HEK293T (cell line): ENCODE data around the gene ADAMTS12.
A peak's percentile ranks its signal among the peaks of the same experiment; 100 is the strongest.

ENCODE experiments used
- CTCF ChIA-PET: fragments of 350-600 bp; formaldehyde crosslinking; extraction: SDS; loops from one replicate; lab custom pipeline; 2021; ENCODE audit warnings: antibody characterized with exemption, inconsistent platforms; lab: Yijun Ruan, JAX
- POLR2A ChIA-PET: fragments of 350-600 bp; formaldehyde crosslinking; extraction: SDS; loops from one replicate; lab custom pipeline; 2020; ENCODE audit warnings: antibody characterized with exemption, inconsistent platforms; lab: Yijun Ruan, JAX
- DNase-seq: peaks from one replicate; pipeline ENCODE4 v3.0.0; 2012; ENCODE audit warnings: mixed read lengths; ENCODE audit errors: extremely low spot score
- ARNT ChIP-seq: fragments of 450-650 bp; IDR thresholded peaks from 2 replicates; pipeline ENCODE4 v1.6.1; 2017; ENCODE audit warnings: mild to moderate bottlenecking
- BHLHE40 ChIP-seq: fragments of 450-650 bp; IDR thresholded peaks from 2 replicates; pipeline ENCODE4 v1.6.1; 2016; ENCODE audit warnings: mild to moderate bottlenecking, moderate library complexity, borderline replicate concordance
- CTBP1 ChIP-seq: fragments of 450-650 bp; IDR thresholded peaks from 2 replicates; pipeline ENCODE4 v1.6.1; 2016; ENCODE audit warnings: borderline replicate concordance
- ELF4 ChIP-seq: fragments of 450-650 bp; IDR thresholded peaks from 2 replicates; pipeline ENCODE4 v1.6.1; 2017; ENCODE audit warnings: antibody characterized with exemption
- FOXA1 ChIP-seq: fragments of 450-650 bp; IDR thresholded peaks from 2 replicates; pipeline ENCODE4 v1.6.1; 2016; ENCODE audit warnings: mild to moderate bottlenecking
- FOXK2 ChIP-seq: fragments of 450-650 bp; IDR thresholded peaks from 2 replicates; pipeline ENCODE4 v1.6.1; 2016; ENCODE audit warnings: mild to moderate bottlenecking
- FOXM1 ChIP-seq: fragments of 450-650 bp; IDR thresholded peaks from 2 replicates; pipeline ENCODE4 v1.6.1; 2017; ENCODE audit warnings: mild to moderate bottlenecking, borderline replicate concordance
- HDGF ChIP-seq: fragments of 450-650 bp; IDR thresholded peaks from 2 replicates; pipeline ENCODE4 v1.6.1; 2017; ENCODE audit warnings: antibody characterized with exemption, borderline replicate concordance
- L3MBTL2 ChIP-seq: fragments of 450-650 bp; conservative IDR thresholded peaks from 2 replicates; pipeline ENCODE4 v1.6.1; 2016; ENCODE audit warnings: mild to moderate bottlenecking
- LEF1 ChIP-seq: fragments of 450-650 bp; IDR thresholded peaks from 2 replicates; pipeline ENCODE4 v1.6.1; 2017; ENCODE audit warnings: mild to moderate bottlenecking, borderline replicate concordance
- NFRKB ChIP-seq: fragments of 450-650 bp; IDR thresholded peaks from 2 replicates; pipeline ENCODE4 v1.6.1; 2016; ENCODE audit warnings: mild to moderate bottlenecking, moderate library complexity
- SP1 ChIP-seq: fragments of 450-650 bp; IDR thresholded peaks from 2 replicates; pipeline ENCODE4 v1.6.1; 2017
- SUZ12 ChIP-seq: fragments of 450-650 bp; IDR thresholded peaks from 2 replicates; pipeline ENCODE4 v1.6.1; 2016; ENCODE audit warnings: mild to moderate bottlenecking
- TARDBP ChIP-seq: fragments of 450-650 bp; IDR thresholded peaks from 2 replicates; pipeline ENCODE4 v1.6.1; 2016
- ZNF384 ChIP-seq: fragments of 450-650 bp; IDR thresholded peaks from 2 replicates; pipeline ENCODE4 v1.6.1; 2016
- TF ChIP-seq, protein P1 (sequence below): fragments of 450-650 bp; IDR thresholded peaks from 2 replicates; pipeline ENCODE4 v1.6.1; 2016

The ADAMTS12 gene

DNA sequence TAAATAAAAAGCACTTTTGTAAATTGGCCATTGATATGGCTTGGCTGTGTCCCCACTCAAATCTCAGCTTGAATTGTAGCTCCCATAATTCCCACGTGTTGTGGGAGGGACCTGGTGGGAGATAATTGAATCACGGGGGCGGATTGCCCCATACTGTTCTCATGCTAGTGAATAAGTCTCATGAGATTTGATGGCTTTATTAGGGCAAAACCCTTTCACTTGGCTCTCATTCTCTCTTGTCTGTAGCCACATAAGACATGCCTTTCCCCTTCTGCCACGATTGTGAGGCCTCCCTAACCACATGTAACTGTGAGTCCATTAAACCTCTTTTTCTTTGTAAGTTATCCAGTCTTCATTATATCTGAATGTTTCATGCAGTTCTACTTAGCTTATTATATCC, 297.8 kb downstream of the ADAMTS12 start:
- ChIA-PET POLR2A (no interaction called here), CTCF (no interaction called here)
- TF ChIP-seq ZNF384 (no peak), BHLHE40 (no peak), SP1 (no peak), ARNT (no peak), FOXA1 (no peak), HDGF (no peak), SUZ12 (no peak)
- DNase-seq: no peak

DNA sequence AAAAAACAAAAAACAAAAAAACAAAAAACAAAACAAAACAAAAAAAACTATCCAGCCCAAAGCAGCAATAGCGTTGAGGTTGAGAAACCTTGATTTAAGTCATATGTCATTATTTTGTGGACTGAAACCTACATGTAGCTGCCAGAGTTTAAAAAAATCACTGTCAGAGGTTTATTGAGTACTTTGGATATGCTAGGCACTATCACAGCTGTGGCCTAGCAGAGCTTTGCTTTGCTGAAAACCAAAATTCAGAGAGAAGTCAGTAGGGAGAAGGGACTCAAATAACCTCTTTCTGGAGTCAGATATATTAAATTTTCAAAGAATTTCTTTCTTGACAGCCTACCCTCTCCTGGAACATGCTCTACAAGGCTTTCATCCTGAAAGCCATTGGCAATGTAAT, 299.5 kb downstream of the ADAMTS12 start:
- DNase-seq: no peak
- ChIA-PET CTCF (no interaction called here), POLR2A (no interaction called here)
- TF ChIP-seq LEF1: no peak
- TF ChIP-seq ZNF384: no peak
- no peak for TF ChIP-seq BHLHE40
- no peak for TF ChIP-seq CTBP1
- no peak for TF ChIP-seq ARNT
- TF ChIP-seq FOXM1: no peak
- TF ChIP-seq ELF4: no peak

DNA sequence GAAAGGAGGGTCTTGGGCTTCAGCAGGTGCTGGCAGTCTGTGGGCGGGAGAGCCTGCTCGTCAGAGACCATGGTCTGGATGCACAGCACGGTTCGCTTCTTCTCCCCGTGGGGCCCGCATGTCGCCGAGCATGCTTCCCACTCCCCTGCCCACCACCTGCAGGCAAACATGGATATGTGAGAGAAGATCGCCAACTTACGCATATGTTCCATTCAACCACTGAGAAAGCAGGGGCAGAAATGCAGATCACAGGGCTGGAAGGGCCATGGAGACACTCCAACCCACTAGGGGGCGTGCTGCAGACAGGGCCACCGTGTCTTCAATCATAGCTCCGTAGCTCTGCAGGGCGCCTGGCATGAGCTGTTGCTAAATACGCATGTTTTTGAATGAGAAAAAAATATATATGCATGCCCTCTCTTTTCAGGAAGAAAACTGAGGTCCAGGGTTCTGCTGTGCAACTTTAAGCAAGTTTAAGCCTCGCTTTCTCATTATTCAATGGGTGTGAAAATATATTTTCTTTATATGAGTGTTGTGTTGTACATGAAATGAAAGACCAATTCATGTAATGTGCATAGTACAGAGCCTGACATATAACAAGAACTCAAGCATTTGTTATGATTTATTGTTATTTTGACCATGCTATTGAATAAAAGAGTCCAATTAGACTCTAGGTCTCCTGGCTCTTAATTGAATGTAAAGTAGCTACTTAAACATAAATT, 303.0 kb downstream of the ADAMTS12 start:
- peak; percentile 40 for DNase-seq
- ChIA-PET POLR2A (no interaction called here), CTCF (interaction anchor here (0.5 to 2.5 kb wide), 11 partner anchors 10 to 380 kb away, joined by 3 to 8 read pairs (median 4); no protein-coding TSS in a partner anchor)
- TF ChIP-seq FOXA1 (no peak), ELF4 (no peak), ZNF384 (no peak), HDGF (no peak), SP1 (no peak), FOXM1 (no peak), ARNT (no peak), CTBP1 (no peak), SUZ12 (no peak), BHLHE40 (no peak), TARDBP (no peak), L3MBTL2 (no peak)

DNA sequence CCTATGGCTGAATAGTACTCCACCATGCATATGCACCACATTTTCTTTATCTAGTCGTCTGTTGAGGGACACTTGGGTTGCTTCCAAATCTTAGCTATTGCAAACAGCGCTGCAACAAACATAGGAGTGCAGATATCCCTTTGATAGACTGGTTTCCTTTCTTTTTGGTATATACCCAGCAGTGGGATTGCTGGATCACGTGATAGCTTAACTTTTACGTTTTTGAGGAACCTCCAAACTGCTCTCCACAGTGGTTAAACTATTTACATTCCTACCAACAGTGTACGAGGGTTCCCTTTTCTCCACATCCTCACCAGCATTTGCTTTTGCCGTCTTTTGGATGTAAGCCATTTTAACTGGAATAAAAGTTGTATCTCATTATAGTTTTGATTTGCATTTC, 308.5 kb downstream of the ADAMTS12 start:
- POLR2A ChIA-PET: no interaction called here
- TF ChIP-seq ZNF384 (no peak), HDGF (no peak), FOXM1 (no peak), FOXA1 (no peak), L3MBTL2 (no peak), SP1 (no peak), ELF4 (no peak), ARNT (no peak), SUZ12 (no peak), BHLHE40 (no peak), CTBP1 (no peak), FOXK2 (no peak), NFRKB (no peak), LEF1 (no peak), TARDBP (no peak)
- TF ChIP-seq, protein P1, sequence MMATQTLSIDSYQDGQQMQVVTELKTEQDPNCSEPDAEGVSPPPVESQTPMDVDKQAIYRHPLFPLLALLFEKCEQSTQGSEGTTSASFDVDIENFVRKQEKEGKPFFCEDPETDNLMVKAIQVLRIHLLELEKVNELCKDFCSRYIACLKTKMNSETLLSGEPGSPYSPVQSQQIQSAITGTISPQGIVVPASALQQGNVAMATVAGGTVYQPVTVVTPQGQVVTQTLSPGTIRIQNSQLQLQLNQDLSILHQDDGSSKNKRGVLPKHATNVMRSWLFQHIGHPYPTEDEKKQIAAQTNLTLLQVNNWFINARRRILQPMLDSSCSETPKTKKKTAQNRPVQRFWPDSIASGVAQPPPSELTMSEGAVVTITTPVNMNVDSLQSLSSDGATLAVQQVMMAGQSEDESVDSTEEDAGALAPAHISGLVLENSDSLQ: no peak
- no peak for DNase-seq
- CTCF ChIA-PET: no interaction called here

DNA sequence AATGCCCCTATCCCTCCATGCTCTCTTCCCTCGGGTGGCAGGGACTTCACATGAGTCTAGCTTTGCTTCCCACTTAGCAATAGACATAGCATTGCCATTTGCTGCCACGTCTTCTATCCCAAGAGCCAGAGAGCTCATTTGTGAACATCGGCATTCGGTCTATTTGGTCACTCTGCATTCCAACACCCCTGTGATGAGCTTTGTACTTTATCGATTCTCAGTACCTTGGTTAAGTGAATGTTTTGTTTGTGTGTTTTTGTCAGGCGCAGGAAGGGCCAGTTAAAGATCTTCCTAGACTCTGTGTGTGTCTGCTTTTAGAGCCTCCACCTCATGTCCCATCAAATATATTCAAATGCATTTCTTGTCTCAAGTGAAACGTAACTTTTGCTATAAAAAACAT, 309.4 kb downstream of the ADAMTS12 start:
- no peak for DNase-seq
- TF ChIP-seq NFRKB (no peak), ELF4 (no peak), CTBP1 (no peak), ZNF384 (no peak), SP1 (no peak), FOXA1 (no peak), HDGF (no peak)
- POLR2A ChIA-PET: no interaction called here
- CTCF ChIA-PET: no interaction called here

DNA sequence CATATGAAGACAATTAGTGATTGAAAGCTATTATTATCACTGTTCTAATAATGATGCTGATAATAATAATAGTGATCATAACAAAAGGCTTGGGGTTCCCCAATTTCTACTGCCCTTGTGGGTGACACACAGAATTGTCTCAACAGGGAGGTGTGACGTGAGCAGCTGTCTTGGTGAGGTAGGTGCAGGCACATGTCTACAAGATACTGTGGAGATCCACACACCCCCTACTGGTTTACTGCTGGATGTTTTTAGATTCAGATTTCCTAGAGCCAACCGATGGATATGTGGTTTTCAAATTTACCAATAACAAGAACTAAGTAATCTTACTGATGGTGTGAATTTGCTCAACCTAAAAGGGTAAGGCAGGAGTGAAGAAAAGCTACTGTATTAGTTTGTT, 312.0 kb downstream of the ADAMTS12 start:
- POLR2A ChIA-PET: no interaction called here
- no peak for TF ChIP-seq SUZ12
- TF ChIP-seq NFRKB: no peak
- no peak for TF ChIP-seq ZNF384
- TF ChIP-seq BHLHE40: no peak
- TF ChIP-seq TARDBP: no peak
- TF ChIP-seq HDGF: no peak
- TF ChIP-seq SP1: no peak
- TF ChIP-seq ARNT: no peak
- TF ChIP-seq ELF4: no peak
- TF ChIP-seq, protein P1: no peak
- TF ChIP-seq FOXK2: no peak
- TF ChIP-seq L3MBTL2: no peak
- no peak for TF ChIP-seq FOXA1
- no peak for TF ChIP-seq LEF1
- TF ChIP-seq FOXM1: no peak
- TF ChIP-seq CTBP1: no peak
- DNase-seq: no peak
- CTCF ChIA-PET: interaction anchor here (3.1 kb wide), 1 partner anchor 9 kb away, joined by 8 read pairs; no protein-coding TSS in a partner anchor
